Activated CD4-positive, alpha-beta T cell treated with anti-CD3 and anti-CD28 coated beads, Interleukin-2, amount 10 ng/mL, durations not matched to agents 7 days and 5 days (primary cell): Measurements from ENCODE around the gene PPM1G. TPM values are rescaled to one million over a fixed set of nuclear protein-coding genes. Genes with fewer than 3 reads are reported as not detected.

ENCODE experiments used
- CTCF ChIA-PET: fragments of 350-600 bp; sonication (Branson Sonifier 250); formaldehyde crosslinking; loops from one replicate; lab custom pipeline; 2021; ENCODE audit warnings: antibody characterized with exemption; lab: Charles Lee
- POLR2A ChIA-PET: fragments of 350-600 bp; sonication (Branson Sonifier 250); formaldehyde crosslinking; loops from one replicate; lab custom pipeline; 2021; ENCODE audit warnings: antibody characterized with exemption; lab: Charles Lee
- DNase-seq: peaks from one replicate; pipeline ENCODE4 v3.0.0-alpha.2; 2020
- H3K27ac Mint-ChIP-seq: one replicate; pipeline ENCODE4 v1.8.0; 2021; ENCODE audit warnings: mild to moderate bottlenecking, moderate library complexity, mixed read lengths
- H3K27me3 Mint-ChIP-seq: one replicate; pipeline ENCODE4 v1.8.0; 2021; ENCODE audit warnings: mixed read lengths
- H3K36me3 Mint-ChIP-seq: one replicate; pipeline ENCODE4 v1.8.0; 2021; ENCODE audit warnings: low read depth, mixed read lengths
- H3K4me1 Mint-ChIP-seq: one replicate; pipeline ENCODE4 v1.8.0; 2021; ENCODE audit warnings: mixed read lengths
- H3K4me3 Mint-ChIP-seq: one replicate; pipeline ENCODE4 v1.8.0; 2021; ENCODE audit warnings: mild to moderate bottlenecking, moderate library complexity, mixed read lengths
- H3K9me3 Mint-ChIP-seq: one replicate; pipeline ENCODE4 v1.8.0; 2021; ENCODE audit warnings: mixed read lengths
- total RNA-seq, 2 experiments: library from RNA; stranded (reverse); gene quantifications; one replicate each; pipeline ENCODE4 v1.2.3, GENCODE V29; 2021

The PPM1G gene
- total RNA-seq: 100 to 1,000 TPM; 109 TPM

- DNase-seq: peak; percentile 96
- Mint-ChIP-seq H3K27me3 (peaks cover 6% of the 10 kb centered on the region), H3K4me3 (peak within 1 kb of the TSS; percentile 82)
Measured at GRCh38 chr2:27409321-27410073, at the start of gene PPM1G. TSS of gene PPM1G (minus strand) at chr2:27409591. CDS start at chr2:27409422, 169 bp downstream.

GRCh38 chr2:27453968-27454367 is 44.6 kb upstream of the PPM1G start:
- no peak overlapping the region for H3K27ac Mint-ChIP-seq

More at GRCh38 chr2:27409321-27410073, at the start of gene PPM1G:
- ChIA-PET POLR2A (interaction anchor here (0.6 to 0.8 kb wide), 2 partner anchors 20 to 139 kb away, joined by 3 to 5 read pairs; partner anchors contain the start of gene NRBP1), CTCF (interaction anchor here (0.6 to 2.9 kb wide), 13 partner anchors 11 to 274 kb away, joined by 3 to 12 read pairs (median 3); partner anchors contain the start of genes NRBP1 and SNX17)
- Mint-ChIP-seq H3K27ac (peak within 1 kb of the TSS; percentile 92), H3K36me3 (peaks cover 15% of the 10 kb centered on the region), H3K9me3 (peaks cover 6% of the 10 kb centered on the region), H3K4me1 (peaks cover 36% of the 10 kb centered on the region)

GRCh38 chr2:27451095-27451494 is 41.7 kb upstream of the PPM1G start:
- Mint-ChIP-seq H3K9me3 (no peaks in the 10 kb centered on the region), H3K4me3 (no peak overlapping the region), H3K27me3 (no peaks in the 10 kb centered on the region), H3K27ac (no peak overlapping the region), H3K4me1 (peaks cover 6% of the 10 kb centered on the region), H3K36me3 (no peaks in the 10 kb centered on the region)
- CTCF ChIA-PET: no interaction called here
- POLR2A ChIA-PET: no interaction called here
- DNase-seq: no peak

More at GRCh38 chr2:27453968-27454367, 44.6 kb upstream of the PPM1G start:
- no peak for DNase-seq
- no peaks in the 10 kb centered on the region for H3K27me3 Mint-ChIP-seq
- no peaks in the 10 kb centered on the region for H3K36me3 Mint-ChIP-seq
- ChIA-PET POLR2A (no interaction called here), CTCF (interaction anchor here (1.0 to 2.5 kb wide), 4 partner anchors 10 to 230 kb away, joined by 3 to 9 read pairs (median 4); no protein-coding TSS in a partner anchor)
- no peaks in the 10 kb centered on the region for H3K9me3 Mint-ChIP-seq
- peaks cover 2% of the 10 kb centered on the region for H3K4me1 Mint-ChIP-seq
- no peak overlapping the region for H3K4me3 Mint-ChIP-seq

GRCh38 chr2:27448381-27448780 is 39.0 kb upstream of the PPM1G start:
- peaks cover 10% of the 10 kb centered on the region for H3K4me1 Mint-ChIP-seq
- no peak for DNase-seq
- H3K27me3 Mint-ChIP-seq: no peaks in the 10 kb centered on the region
- POLR2A ChIA-PET: interaction anchor here (0.6 kb wide), 2 partner anchors 56 to 156 kb away, joined by 4 read pairs; no protein-coding TSS in a partner anchor
- H3K36me3 Mint-ChIP-seq: peaks cover under 1% of the 10 kb centered on the region
- CTCF ChIA-PET: interaction anchor here (1.1 to 2.3 kb wide), 4 partner anchors 10 to 234 kb away, joined by 3 to 10 read pairs (median 4); no protein-coding TSS in a partner anchor
- H3K4me3 Mint-ChIP-seq: no peak overlapping the region
- H3K9me3 Mint-ChIP-seq: no peaks in the 10 kb centered on the region
- peak overlapping the region; percentile 38 for H3K27ac Mint-ChIP-seq

- H3K4me3 Mint-ChIP-seq: no peak overlapping the region
- CTCF ChIA-PET: interaction anchor here (0.6 to 1.9 kb wide), 3 partner anchors 11 to 1685 kb away, joined by 3 to 4 read pairs (median 3); no protein-coding TSS in a partner anchor
- peak; percentile 62 for DNase-seq
- no peaks in the 10 kb centered on the region for H3K9me3 Mint-ChIP-seq
- H3K27ac Mint-ChIP-seq: peak overlapping the region; percentile 79
- peaks cover 17% of the 10 kb centered on the region for H3K4me1 Mint-ChIP-seq
- peaks cover 15% of the 10 kb centered on the region for H3K36me3 Mint-ChIP-seq
- POLR2A ChIA-PET: interaction anchor here (0.5 to 0.6 kb wide), 2 partner anchors 163 to 1567 kb away, joined by 4 to 5 read pairs; no protein-coding TSS in a partner anchor
- H3K27me3 Mint-ChIP-seq: no peaks in the 10 kb centered on the region
Measured at GRCh38 chr2:27446057-27446456, 36.7 kb upstream of the PPM1G start.

- H3K27me3 Mint-ChIP-seq: no peaks in the 10 kb centered on the region
- no peak overlapping the region for H3K4me3 Mint-ChIP-seq
- no peak for DNase-seq
- peak overlapping the region; percentile 79 for H3K27ac Mint-ChIP-seq
- H3K4me1 Mint-ChIP-seq: peaks cover 17% of the 10 kb centered on the region
- ChIA-PET CTCF (interaction anchor here (0.6 to 1.9 kb wide), 3 partner anchors 12 to 1685 kb away, joined by 3 to 4 read pairs (median 3); no protein-coding TSS in a partner anchor), POLR2A (interaction anchor here (0.5 to 0.6 kb wide), 2 partner anchors 164 to 1567 kb away, joined by 4 to 5 read pairs; no protein-coding TSS in a partner anchor)
- peaks cover 19% of the 10 kb centered on the region for H3K36me3 Mint-ChIP-seq
- H3K9me3 Mint-ChIP-seq: no peaks in the 10 kb centered on the region
Measured at GRCh38 chr2:27445615-27446014, 36.2 kb upstream of the PPM1G start.

- Mint-ChIP-seq H3K4me3 (no peak overlapping the region), H3K27me3 (no peaks in the 10 kb centered on the region), H3K27ac (no peak overlapping the region), H3K4me1 (peaks cover 17% of the 10 kb centered on the region), H3K9me3 (no peaks in the 10 kb centered on the region), H3K36me3 (peaks cover 23% of the 10 kb centered on the region)
- ChIA-PET CTCF (interaction anchor here (1.9 kb wide), 1 partner anchor 12 kb away, joined by 4 read pairs; no protein-coding TSS in a partner anchor), POLR2A (no interaction called here)
- no peak for DNase-seq
Measured at GRCh38 chr2:27445155-27445554, 35.8 kb upstream of the PPM1G start.

GRCh38 chr2:27442920-27443282 is 33.5 kb upstream of the PPM1G start:
- ChIA-PET POLR2A (no interaction called here), CTCF (no interaction called here)
- Mint-ChIP-seq H3K27ac (no peak overlapping the region), H3K4me3 (no peak overlapping the region), H3K27me3 (no peaks in the 10 kb centered on the region), H3K36me3 (peaks cover 36% of the 10 kb centered on the region), H3K9me3 (no peaks in the 10 kb centered on the region), H3K4me1 (peaks cover 17% of the 10 kb centered on the region)
- DNase-seq: no peak

- Mint-ChIP-seq H3K9me3 (no peaks in the 10 kb centered on the region), H3K4me3 (no peak within 1 kb of the TSS), H3K4me1 (peaks cover 17% of the 10 kb centered on the region), H3K27ac (peak within 1 kb of the TSS; percentile 60), H3K27me3 (no peaks in the 10 kb centered on the region), H3K36me3 (peaks cover 38% of the 10 kb centered on the region)
- ChIA-PET POLR2A (no interaction called here), CTCF (interaction anchor here (1.0 to 1.4 kb wide), 2 partner anchors 10 to 14 kb away, joined by 3 to 6 read pairs; no protein-coding TSS in a partner anchor)
- peak; percentile 45 for DNase-seq
Measured at GRCh38 chr2:27441958-27442919, 32.8 kb upstream of the PPM1G start, which contains the start of gene KRTCAP3. TSS of gene KRTCAP3 (plus strand) at chr2:27442381. CDS start at chr2:27442413, 32 bp downstream.

- CTCF ChIA-PET: interaction anchor here (0.6 to 1.4 kb wide), 3 partner anchors 9 to 229 kb away, joined by 3 to 6 read pairs (median 3); no protein-coding TSS in a partner anchor
- H3K27me3 Mint-ChIP-seq: no peaks in the 10 kb centered on the region
- no peak overlapping the region for H3K27ac Mint-ChIP-seq
- H3K4me3 Mint-ChIP-seq: no peak overlapping the region
- peaks cover 46% of the 10 kb centered on the region for H3K36me3 Mint-ChIP-seq
- POLR2A ChIA-PET: no interaction called here
- no peak for DNase-seq
- no peaks in the 10 kb centered on the region for H3K9me3 Mint-ChIP-seq
- peaks cover 16% of the 10 kb centered on the region for H3K4me1 Mint-ChIP-seq
Measured at GRCh38 chr2:27441226-27441926, 32.0 kb upstream of the PPM1G start.

GRCh38 chr2:27435628-27436027 is 26.2 kb upstream of the PPM1G start:
- no peak overlapping the region for H3K4me3 Mint-ChIP-seq

More at GRCh38 chr2:27435628-27436027, 26.2 kb upstream of the PPM1G start:
- Mint-ChIP-seq H3K4me1 (peaks cover 14% of the 10 kb centered on the region), H3K27ac (no peak overlapping the region), H3K36me3 (peaks cover 64% of the 10 kb centered on the region), H3K9me3 (no peaks in the 10 kb centered on the region), H3K27me3 (no peaks in the 10 kb centered on the region)
- CTCF ChIA-PET: interaction anchor here (0.6 kb wide), 1 partner anchor 32 kb away, joined by 3 read pairs; no protein-coding TSS in a partner anchor
- POLR2A ChIA-PET: no interaction called here
- no peak for DNase-seq
